HG03108 (cell line): ENCODE measurements around the gene GAS6.

Experiments
- ATAC-seq: cut with Tn5 transposase; IDR thresholded peaks from one replicate; pipeline ENCODE4 v1.9.1; 2021; ENCODE audit warnings: moderate library complexity; ENCODE audit not compliant: unreplicated experiment

GAS6 gene

GRCh38 chr13:113777311-113778260, 86.3 kb downstream of the GAS6 start:
- no peak for ATAC-seq

DNA sequence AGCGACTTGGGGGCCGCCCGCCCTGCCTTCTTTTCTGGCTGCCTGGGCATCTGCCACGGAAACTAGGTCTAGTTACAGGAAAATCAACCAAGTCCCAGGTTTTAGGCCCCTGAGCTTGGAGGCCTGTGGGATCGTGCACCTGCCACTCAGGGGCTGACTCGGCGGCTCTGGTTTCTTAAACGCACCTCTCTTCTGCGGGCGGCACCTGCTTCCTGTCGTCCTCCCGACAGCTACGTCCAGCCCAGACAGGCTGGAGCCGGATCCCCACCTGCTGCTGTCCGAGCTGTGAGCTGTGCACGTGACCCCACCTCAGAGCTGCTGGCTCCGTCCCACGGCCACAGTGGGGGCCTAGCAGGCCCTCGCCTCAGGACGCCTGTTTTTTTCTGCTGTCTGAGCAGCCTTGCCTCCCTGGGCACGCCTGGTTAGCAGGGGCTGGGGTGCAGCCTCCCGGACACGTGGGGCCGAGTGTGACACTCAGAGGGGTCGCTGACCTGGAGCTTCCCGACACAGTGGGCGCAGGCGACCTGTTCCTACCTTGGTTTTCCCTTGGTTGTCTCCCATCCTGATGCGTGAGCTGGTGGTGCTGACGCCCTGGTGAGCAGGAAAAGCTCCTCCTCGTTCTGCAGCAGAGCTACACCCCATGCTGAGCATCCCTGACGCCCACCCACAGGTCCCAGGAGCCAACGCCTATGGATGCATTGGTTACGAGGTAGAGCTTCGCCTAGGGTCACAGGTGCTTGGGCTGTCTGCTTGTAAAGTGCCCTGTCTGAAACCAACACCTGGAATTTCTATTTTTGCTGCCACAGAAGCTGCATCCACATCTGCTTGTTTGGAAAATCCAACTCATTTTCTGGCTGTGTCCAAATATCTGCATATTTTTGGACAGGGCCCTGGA, 87.4 kb downstream of the GAS6 start:
- ATAC-seq, result no peak

DNA sequence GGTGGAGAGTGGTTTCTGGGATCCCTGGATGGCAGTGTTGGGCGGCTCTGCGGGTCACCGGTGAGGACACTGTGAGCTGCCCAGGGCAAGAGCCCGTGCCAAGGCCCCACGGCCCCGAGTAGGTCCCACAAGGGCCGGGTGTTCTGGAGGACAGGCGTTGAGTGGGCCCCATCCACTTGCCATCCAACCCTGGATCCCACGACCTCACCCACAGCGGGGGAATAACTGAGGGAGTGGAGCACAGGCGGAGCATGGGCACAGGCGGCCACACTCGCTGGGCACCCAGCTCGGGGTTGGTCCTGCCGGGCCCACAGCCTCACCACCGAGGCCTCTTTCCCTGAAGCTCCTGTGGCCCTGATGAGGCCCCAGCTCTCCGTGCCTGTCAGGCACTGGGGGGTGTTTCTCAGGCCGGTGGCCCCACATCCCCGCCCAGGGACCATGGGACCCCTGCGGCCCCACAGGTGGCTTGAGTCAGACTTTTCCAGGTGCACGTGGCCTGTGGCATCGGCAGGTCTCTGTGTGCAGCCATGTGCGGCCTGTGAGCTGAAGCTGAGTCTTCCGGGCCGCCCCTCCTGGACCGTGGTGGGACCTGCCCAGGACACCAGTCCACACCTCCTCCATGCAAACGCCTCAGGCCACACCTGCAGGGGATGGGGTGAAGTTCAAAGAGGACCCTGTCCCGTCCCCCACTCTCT, 88.3 kb downstream of the GAS6 start:
- ATAC-seq, result no peak

GRCh38 chr13:113774177-113775107, 89.4 kb downstream of the GAS6 start:
- no peak for ATAC-seq

GRCh38 chr13:113771709-113772331, 92.1 kb downstream of the GAS6 start:
- no peak for ATAC-seq

GRCh38 chr13:113770937-113771336, 92.9 kb downstream of the GAS6 start:
- ATAC-seq, result no peak
